CD4-positive, alpha-beta T cell treated with Interferon gamma for 1 hour (primary cell): ENCODE data around the gene GCAT.
A peak's percentile ranks its signal among the peaks of the same experiment; 100 is the strongest.
"Not testable (repeated sequence)": the region's sequence is repeated elsewhere in the genome, so short reads cannot be mapped to it uniquely, and the experiment has no call there.

ENCODE experiments used
- DNase-seq: peaks from one replicate; pipeline ENCODE4 v3.0.0-alpha.2; 2020

GCAT gene

GRCh38 chr22:37784829-37785495 is 22.8 kb upstream of the GCAT start:
- DNase-seq, result no peak

- no peak for DNase-seq
These were observed 17.5 kb upstream of the GCAT start for GRCh38 chr22:37790234-37790633.

GRCh38 chr22:37792494-37792893 is 15.2 kb upstream of the GCAT start:
- DNase-seq, result no peak

GRCh38 chr22:37794376-37794775 is 13.4 kb upstream of the GCAT start:
- no peak for DNase-seq

DNA sequence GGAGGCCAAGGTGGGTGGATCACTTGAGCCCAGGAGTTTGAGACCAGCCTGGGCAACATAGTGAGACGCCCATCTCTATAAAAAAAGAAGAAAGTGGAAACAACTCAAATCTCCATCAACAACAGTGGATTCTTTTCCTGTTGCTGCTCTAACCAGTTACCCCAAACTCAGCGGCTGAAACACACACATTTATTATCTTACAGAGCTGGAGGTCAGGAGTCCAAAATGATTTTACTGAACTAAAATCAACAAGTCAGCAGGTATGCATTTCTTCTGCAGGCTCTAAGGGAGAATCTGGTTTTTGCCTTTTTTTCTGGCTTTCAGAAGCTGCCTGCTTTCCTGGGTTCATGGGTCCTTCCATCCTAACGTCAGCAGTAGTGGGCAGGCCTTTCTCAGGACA is 11.7 kb upstream of the GCAT start:
- no peak for DNase-seq

GRCh38 chr22:37797259-37797658 is 10.5 kb upstream of the GCAT start:
- DNase-seq, result not testable (repeated sequence)

- DNase-seq, result no peak
These were observed 9.7 kb upstream of the GCAT start for GRCh38 chr22:37797874-37798500.

- not testable (repeated sequence) for DNase-seq
These were observed 7.8 kb upstream of the GCAT start for GRCh38 chr22:37799979-37800378.

DNA sequence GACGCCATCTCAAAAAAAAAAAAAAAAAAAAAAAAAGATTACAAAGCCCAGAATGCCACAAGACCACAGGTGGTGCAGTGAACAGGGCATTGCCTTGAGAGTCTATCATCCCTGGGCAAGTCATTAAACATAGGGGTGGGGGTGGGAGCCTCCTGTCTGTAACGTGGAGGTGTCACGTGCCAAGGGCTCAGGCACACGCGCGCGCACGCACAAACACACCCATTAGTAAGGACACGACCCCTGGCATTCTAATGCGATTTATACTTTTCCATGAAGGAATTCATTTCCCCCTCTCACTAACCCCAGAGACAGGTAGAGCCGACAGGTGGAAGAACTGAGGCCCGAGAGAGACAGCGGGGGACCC is 5.8 kb upstream of the GCAT start:
- DNase-seq, result no peak

DNA sequence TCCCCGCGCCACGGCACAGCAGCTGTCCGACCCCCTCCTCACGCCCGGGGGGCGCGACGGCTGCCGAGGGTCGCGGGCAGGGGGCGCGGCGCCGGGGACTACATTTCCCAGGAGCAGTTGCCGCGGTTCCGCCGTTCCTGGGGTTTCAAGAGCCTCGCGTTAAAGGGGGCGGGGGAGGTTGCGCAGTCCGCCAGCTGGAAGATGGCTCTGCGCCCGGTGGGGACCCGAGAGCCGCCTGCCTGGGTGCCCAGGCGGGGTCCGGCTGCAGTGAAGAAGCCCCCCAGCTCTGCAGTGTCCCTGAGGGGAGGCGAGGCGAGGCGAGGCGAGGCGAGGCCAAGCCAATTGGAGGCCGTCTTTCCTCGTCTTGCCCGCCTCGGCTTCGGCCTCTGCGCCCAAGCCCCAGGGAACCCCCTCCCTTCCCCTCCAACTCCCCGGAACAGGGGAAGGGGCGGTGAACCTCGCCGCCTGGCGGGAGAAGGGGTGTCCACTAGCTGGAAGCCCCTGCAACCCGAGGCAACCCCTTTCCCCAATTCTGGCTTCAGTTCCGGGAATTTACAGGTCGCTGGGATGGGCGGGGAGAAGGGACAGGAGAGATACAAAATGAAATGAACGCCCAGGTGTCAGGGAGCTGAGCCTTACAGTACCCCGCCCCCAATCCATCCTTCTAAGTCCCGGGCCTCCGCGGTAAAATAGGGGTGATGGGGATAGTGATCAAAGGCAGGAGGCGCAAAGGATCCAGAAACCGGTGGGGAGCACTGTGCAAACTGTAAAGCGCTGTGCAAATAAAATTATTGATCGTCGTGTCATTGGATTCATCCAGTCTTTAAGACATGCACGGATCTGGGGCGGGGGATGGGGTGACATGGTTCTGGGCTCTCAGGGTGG is 5.2 kb upstream of the GCAT start:
- no peak for DNase-seq

GRCh38 chr22:37803195-37803638 is 4.5 kb upstream of the GCAT start:
- DNase-seq, result no peak

- DNase-seq, result no peak
These were observed 3.9 kb upstream of the GCAT start for GRCh38 chr22:37803639-37804351.

GRCh38 chr22:37804352-37804880 is 3.3 kb upstream of the GCAT start:
- DNase-seq, result no peak

DNA sequence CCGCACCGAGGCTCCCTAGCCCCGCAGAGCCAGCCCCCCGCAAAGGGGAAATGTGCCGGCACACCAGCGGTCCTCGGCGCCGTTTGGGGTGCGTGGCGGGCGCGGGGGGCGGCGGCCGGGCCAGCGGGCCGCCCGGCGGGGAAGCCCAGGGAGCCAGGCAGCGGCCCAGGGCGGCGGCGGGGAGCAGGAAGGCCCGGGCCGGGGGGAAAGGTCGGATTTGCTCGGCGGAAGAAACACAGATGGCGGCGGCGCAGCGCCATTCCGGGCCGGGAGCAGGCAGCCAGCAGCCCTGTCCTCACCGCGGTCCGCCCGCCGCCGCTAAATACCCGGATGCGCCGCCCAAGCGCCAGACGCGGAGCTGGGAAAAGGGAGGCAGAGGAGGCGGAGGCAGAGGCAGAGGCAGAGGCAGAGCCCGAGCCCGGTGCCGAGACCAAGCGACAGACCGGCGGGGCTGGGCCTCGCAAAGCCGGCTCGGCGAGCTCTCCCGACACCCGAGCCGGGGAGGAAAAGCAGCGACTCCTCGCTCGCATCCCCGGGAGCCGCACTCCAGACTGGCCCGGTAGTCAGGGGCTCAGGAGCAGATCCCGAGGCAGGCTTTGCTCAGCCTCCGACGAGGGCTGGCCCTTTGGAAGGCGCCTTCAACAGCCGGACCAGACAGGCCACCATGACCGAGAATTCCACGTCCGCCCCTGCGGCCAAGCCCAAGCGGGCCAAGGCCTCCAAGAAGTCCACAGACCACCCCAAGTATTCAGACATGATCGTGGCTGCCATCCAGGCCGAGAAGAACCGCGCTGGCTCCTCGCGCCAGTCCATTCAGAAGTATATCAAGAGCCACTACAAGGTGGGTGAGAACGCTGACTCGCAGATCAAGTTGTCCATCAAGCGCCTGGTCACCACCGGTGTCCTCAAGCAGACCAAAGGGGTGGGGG is 2.6 kb upstream of the GCAT start:
- peak; percentile 70 for DNase-seq

DNA sequence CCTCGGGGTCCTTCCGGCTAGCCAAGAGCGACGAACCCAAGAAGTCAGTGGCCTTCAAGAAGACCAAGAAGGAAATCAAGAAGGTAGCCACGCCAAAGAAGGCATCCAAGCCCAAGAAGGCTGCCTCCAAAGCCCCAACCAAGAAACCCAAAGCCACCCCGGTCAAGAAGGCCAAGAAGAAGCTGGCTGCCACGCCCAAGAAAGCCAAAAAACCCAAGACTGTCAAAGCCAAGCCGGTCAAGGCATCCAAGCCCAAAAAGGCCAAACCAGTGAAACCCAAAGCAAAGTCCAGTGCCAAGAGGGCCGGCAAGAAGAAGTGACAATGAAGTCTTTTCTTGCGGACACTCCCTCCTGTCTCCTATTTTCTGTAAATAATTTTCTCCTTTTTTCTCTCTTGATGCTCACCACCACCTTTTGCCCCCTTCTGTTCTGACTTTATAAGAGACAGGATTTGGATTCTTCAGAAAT is 1.9 kb upstream of the GCAT start:
- DNase-seq, result no peak

DNA sequence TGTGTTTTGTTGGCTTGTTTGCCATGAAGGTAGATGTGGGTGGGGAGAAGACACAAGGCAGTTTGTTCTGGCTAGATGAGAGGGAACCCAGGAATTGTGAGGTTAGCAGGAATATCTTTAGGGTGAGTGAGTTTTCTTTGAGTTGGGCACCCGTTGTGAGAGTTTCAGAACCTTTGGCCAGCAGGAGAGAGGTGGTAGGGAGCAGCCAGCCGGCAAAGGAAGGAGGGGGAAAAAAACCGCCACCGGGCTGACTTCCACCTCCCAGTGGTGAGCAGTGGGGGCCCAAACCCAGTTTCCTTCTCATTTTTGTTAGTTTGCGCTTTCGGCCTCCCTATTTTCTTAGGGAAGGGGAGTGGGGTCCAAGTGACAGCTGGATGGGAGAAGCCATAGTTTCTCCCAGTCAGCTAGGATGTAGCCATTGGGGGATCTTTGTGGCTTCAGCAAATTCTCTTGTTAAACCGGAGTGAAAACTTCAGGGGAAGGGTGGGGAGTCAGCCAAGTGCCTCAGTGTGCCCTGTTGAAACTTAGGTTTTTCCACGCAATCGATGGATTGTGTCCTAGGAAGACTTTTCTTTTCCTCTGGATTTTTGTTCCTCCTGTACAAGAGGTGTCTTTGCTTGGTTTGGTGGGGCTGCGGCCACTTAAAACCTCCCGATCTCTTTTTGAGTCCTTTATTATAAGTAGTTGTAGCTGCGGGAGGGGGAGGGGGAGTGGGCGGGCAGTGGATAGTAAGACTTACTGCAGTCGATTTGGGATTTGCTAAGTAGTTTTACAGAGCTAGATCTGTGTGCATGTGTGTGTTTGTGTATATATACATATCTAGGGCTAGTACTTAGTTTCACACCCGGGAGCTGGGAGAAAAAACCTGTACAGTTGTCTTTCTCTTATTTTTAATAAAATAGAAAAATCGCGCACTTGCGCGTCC is 1.1 kb upstream of the GCAT start:
- no peak for DNase-seq

GRCh38 chr22:37808294-37808657 is 542 bp downstream of the GCAT start:
- no peak for DNase-seq

DNA sequence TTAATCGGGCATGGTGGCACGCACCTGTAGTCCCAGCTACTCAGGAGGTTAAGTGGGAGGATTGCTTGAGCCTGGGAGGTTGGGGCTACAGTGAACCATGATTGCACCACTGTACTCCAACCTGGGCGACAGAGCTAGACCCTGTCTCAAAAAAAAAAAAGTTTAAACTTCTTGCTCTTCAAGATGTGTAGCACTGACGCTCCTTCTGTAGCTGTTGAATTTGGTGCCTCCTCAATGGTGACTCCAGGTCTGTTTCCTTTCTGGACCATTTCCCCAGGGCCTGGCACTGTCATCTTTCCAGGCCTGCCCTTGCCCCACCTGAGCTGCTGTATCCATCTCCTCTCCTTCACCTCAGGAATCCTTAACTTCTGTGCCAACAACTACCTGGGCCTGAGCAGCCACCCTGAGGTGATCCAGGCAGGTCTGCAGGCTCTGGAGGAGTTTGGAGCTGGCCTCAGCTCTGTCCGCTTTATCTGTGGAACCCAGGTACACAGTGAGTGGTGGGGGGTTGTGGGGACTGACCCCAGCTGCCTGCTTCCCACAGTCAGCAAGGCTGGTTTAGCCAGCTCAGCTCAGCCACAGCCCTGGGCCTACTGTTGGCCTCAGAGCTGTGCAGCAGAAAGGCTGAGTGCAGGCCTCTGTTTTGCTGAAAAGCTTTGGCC is 2.1 kb downstream of the GCAT start:
- no peak for DNase-seq

GRCh38 chr22:37811867-37812266 is 4.1 kb downstream of the GCAT start:
- no peak for DNase-seq
